Measurements from ENCODE around the gene ATG2A.

Gene ATG2A

DNA sequence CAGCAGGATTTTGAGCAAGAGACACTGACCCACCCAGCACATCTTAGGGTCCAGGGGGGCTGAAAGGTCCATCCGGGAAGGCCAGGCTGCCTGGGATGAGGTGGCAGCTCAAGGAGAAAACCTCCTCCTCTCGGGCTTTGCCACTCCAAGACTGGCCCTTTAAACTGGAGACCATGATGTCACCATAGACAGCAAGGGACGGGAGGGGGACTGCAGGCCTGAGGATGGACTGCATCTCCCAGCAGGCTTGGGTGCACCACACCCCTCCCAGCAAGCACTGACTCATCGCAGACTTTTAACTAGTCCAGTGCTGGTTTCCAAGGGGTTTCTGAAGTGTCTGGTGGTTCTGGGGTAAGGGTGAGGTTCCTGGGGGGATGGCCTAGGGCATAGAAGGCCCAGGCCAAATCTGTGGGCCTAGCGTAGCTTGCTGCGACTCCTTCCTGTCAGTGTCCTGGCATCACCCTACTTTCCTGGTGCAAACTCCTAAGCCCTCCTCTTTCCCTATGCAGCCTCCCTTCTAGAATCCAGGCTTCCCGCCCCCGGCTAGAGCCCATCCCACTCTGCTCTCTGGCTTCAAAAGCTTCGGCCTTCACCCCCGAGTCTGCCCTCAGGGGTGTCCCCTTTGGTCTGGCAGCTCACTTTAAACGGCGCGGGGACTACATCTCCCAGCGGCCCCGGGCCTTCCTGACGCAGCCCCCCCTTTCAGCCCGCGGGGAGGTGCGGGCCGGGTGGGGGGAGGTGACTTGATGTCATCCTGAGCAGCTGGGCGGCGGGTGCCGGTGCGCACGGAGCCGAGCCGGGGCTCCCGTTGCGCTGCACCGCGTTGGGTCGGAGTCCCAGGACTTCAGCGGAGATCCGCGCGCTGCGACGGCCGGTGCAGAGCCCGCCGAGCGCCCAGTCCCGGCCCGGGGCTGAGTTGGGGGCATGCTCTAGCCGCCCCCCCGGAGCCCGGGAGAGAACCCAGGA lies 7.2 kb upstream of the ATG2A start, which contains the start of gene PPP2R5B:
PPP2R5B (plus strand) TSS at position 746 of the 966 bp plus-strand sequence. CDS start 1,046 bp downstream, outside the sequence.
- peak; percentile 95 for DNase-seq

DNA sequence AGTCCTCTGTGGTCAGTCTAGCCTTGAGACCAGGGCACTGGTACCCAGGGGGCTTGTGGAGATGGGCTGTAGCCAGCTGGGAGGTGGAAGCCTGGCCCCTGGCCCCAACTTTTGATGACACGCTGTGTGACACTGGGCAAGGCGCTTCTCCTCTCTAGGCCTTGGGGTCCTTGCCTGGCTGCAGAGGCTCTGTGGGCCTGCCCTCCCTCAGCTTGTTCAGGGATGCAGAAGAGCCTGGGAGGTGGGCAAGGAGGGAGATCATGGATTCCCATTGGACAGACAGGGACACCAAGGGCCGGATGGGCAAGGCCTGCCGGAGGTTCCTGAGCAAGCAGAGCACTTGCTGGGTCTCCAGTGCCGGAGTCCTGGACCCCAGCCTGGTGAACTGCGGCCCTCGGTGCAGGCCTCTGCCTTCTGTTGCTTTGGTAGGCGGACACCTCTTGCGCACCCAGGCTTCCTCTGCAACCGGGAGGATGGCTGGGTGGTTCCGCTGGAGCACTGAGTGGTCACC lies 6.2 kb upstream of the ATG2A start:
- no peak for DNase-seq

DNA sequence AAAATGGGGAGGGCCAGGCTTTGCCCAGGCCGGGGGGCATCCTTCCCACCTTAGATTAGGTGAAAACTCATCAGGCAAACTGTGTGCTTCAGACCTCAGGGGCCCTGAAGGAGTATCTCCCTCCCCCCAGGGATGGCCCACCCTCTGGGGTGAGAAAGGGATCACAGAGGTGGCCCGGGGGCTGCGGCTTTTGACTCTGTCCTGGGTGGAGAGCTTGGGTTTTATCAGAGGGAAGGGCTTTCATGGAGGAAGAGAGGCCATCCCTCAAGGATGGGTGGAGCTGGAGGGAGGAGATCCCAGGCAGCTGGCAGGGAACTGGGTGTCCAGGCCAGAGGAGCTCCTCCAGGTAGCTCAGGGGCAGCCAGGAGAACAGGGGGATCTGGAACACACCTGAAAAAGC lies 4.4 kb upstream of the ATG2A start:
- no peak for DNase-seq

DNA sequence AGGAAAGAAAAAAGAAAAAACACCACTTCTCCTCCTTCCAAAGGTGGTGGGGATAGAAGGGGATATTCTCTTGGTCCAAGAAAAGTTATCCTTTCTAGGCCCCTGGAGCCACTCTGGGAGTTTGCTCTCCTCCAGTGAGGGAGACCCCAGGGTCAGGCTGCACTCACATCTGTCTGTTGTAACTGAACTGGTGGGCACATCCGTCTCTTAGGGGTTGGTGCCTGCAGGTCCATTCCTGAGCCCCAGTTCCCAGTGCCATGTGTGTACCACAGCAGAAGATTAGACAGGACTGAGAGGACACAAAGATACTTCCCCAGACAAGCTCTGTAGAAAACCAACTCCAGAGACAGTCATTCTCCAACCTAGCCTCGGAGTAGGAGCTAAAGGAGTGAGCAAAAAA lies 3.1 kb upstream of the ATG2A start:
- no peak for DNase-seq

DNA sequence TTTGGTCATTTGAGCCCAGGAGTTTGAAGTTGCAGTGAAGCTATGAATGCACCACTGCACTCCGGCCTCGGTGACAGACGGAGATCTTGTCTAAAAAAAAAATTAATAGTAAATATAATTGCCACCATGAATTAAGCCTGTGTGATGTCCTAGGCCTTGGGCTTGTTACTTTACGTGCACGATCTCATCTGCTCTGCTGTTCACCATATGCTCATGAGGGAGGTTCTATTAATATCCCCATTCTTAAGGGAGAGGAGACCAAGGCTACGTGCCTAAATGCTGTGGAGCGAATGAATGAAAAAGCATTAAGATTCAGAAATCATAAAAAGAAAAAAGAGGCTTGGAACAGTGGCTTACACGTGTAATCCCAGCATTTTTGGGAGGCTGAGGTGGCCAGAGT lies 2.6 kb upstream of the ATG2A start:
- no peak for DNase-seq

DNA sequence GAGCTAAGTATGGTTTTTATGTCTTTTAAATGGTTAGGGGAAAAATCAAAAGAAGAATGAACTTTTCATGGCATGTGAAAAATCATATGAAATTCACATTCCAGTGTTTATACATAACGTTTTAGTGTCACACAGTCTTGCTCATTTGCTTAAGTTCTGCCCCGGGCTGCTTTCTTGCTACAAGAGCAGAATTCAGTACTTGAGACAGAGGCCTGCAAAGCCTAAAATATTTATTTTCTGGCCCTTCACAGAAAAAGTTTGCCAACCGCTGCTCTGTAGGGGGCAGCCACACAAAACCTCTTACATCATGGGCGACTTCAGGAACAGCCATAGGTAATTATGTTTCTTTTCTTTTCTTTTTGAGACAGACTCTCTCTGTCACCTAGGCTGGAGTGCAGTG lies 1.0 kb upstream of the ATG2A start:
- no peak for DNase-seq

DNA sequence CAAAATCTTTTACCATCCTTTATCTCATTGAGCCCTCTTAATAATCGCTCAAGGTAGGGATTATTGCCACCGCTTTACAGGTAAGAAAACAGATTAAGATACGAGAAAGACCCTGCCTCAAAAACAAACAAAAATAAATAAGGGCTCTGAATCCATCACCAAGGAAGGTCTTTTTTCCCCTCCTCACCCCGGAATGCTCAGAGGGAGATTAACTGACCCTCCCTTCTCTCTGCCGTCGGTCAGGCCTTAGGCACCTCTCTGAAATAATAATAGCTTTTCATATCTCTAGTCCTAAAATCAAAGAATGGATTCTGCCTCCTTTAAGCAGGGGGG lies 620 bp upstream of the ATG2A start:
- DNase-seq: no peak

DNA sequence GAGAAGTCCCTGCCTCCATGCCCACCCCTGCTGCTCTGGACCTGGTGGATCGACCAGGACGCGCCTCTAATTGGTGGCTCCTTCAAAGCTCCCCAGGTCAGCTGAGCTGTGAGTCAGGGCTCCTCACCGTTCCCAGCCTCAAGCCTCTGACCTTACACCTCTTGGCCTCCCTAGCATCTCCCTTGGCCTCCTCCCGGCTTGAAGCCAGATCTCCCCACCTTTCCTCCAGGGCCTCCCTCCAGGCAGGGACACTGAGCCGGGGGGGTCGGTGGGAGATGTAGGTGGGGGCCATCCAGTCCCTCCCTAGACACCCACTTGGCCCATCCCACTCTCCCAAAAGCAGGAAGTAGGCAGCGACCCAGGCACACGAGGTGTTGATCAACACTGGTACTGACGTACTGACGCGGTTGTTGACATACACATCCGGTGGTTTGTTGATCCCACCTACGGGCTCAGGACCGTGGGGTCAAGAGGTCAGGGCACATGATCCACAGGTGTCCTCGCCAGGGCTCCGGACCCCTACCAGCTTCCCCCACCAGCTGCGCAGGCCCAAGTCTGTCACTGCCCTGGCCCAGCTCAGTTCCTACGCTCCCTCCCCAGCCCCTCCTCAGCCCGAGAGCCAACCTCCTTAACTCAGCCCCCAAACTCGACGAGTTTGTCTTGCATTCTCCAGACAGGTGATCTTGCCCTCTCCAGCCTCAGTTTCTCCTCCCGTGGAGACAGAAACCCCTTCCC lies 802 bp downstream of the ATG2A start:
- DNase-seq: peak; percentile 76

DNA sequence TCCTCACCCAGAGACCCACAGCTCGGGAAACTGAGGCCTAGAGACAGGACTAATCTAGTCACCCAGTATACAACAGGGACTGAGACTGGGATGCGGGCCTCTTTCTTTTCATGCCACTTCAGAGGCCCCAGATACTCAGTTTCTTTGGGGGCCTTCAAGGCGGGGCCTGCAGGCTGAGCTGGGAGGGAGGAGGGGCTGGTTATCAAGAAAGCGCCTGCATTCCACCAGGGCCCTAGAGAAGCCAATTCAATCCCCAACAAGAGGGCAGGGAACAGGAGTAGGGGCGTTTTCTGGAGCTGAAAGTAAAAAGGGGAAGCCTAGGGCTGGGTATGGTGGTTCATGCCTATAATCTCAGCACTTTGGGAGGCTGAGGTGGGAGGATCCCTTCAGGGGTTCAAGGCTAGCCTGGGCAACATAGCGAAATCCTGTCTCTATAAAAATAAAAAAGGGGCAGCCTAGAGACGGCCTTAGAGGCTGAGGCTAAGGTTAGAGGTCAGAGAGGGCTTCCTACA lies 1.6 kb downstream of the ATG2A start:
- DNase-seq: peak; percentile 9

DNA sequence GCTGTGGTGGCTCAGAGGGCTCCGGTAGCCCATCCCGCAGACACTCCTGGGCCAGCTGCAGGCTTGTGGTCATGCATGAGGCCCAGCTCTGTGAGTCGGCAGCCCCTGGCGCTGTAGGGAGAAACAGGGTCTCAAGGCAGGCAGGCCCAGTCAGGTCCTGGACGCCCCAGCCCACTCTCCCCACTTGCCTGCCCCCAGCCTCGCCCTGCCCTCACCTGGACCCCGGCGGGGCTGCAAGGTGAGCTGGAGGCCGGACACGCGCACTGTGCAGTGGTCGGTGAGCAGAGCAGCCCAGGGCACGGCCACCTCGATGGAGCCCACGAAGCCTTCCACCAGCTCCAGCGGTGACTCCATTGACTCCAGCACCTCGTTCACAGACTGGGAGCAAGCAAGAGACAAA lies 2.9 kb downstream of the ATG2A start:
- no peak for DNase-seq

DNA sequence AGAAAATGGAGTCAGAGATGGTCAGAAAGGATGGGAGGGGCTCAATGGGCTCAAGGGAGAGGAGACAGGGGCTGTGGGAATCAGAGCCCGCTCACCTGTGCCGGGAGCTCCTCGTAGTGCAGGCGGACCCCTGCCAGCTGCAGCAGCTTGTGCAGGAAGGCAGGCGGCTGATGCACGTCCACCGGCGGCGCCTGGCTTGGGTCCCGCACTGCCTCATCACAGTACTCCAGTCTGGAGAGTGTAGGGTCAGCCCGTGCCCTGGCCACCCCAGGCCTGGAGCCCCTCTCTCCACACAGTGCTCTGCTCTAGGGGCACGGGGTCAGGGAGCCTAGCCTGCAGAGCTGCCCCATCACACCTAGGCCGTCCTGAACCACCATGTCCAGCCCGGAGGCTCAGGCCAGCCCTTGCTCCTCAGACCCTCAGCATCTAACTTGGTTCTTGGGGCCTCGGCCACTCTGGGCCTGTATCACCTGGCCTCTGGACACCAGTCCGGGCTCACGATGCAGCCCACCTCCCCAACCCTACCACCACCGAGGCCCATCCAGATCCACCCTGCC lies 3.8 kb downstream of the ATG2A start:
- no peak for DNase-seq

DNA sequence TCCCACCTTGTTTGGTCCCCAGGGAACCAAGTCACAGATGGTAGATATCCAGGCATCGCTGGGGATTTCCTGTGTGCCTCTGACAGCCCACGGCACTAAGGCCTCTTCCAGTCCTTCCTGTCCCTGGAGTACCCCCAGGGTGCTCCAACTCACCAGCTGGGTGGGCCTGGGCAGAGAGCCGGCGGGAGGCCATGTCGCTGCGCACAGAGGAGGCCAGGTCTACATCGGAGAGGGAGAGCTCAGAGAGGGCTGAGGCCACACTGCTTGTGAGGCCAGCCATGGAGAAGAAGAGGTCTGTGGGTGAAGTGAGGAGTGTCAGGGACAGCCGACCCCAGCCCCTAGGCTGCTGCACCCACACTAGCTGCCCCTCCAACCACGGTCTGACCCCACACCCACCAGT lies 5.3 kb downstream of the ATG2A start:
- no peak for DNase-seq

DNA sequence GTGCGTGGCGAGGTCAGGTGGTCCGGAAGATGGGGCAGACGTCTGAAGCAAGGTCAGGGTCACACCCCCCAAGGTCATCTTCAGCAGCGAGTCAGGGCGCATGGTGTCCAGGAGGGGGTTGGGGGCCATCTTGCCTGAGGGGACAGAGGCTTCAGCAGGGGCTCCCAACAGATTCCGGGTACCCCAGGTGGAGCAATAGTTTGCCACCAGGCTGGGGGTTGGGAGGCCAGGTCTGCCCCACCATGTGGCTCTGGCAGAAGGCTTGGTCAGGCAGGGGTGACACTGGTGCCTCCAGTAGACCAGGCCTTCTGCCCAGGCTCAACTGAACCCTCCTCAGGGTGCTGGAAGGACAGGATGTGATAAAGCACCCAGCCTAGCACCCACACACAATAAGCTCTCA lies 5.9 kb downstream of the ATG2A start:
- no peak for DNase-seq

DNA sequence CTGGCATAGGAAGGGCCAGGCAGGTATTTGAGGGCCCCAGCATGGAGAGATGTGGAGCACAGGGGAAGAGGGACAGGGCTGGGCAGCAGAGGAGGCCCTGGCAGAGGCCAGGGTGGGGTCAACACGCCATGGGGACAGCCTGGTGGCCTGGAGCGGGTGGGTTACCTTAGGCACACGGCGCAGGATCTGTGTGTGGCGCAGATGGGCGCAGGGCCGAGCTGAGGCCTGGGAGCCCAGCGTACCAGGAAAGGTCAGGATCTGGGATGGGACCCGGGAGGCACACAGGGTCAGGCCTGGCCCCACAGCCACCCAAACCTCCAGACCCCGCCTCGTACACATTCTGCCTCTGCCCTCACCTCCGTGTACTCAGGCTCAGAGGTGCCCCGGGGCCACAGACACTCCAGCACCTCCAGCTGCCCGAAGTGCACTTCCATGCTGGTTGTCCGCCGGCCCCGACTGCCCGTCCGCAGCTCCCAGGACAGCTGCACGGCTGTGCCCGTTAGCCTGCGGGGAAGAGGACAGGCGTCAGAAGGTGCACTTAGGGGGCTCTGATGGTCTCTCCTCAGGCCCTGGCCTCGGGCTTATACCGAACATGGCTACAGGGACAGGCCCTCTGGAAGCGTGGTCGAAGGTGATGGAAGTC lies 6.4 kb downstream of the ATG2A start:
- no peak for DNase-seq

DNA sequence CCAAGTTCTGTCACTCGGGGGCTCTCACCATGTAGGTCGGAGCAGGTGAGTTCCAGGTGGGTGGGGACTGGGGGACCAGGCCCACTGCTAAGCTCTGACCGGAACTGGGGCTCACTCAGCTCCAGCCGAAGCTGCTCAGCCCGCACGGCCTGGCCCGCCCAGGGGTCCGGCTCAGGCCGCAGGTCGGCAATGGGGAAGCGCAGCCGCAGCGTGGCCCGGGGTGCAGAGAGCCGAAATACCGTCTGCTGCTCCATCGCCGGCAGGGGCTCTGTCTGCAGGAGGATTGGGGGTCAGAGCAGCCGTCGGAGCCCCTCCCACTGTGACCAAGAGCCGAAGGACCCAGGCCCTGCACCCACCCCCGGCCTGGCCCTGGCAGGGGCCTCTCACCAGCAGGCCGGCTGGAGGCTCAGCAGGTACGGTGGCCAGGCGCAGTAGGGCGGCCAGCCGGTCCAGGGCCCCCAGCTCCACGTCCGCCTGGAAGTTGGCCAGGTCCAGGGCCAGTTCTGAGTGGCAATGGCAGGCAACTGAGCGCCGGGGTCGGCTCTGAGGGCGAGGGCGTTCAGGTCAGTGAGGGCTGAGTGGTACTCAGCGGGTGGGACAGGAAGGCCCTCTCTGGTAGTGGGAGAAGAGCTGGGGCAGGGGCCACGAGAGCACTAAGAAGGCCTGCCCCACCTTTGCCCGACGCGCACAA lies 7.2 kb downstream of the ATG2A start:
- DNase-seq: no peak

DNA sequence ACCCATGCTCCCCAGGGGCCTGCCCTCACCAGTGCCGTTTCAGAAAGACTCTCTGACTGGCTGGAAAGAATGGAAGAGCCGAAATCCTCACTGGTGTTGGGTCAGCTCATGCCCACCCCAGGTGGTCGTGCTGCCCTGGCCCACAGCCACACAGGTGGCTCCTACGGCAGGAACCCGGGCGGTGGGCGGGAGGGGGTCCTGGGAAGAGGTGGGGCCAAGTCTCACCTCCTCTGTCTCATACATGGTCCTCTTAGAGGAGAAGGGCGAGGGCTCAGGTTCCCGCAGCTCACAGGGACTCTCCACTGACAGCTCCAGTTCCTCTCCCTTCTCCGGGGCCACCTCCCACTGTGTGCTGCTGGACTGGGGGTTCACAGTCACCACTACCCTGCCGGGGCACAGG lies 8.2 kb downstream of the ATG2A start:
- DNase-seq: no peak

DNA sequence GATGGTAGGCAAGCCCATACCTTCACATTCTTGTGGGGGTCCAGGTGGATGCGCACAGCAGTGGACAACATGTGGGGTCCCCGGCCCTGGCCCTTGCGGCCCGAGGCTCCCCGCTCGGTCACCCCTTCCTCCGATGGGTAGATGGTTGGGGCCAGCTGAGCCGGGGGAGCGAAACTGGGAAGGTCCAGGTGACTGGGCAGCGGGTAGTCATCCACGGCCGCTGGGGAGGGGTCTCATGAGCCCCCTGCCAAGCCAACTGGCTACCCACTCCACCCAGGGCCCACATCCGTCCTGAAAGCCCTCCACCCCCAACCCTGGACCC lies 10.7 kb downstream of the ATG2A start:
- DNase-seq: no peak

DNA sequence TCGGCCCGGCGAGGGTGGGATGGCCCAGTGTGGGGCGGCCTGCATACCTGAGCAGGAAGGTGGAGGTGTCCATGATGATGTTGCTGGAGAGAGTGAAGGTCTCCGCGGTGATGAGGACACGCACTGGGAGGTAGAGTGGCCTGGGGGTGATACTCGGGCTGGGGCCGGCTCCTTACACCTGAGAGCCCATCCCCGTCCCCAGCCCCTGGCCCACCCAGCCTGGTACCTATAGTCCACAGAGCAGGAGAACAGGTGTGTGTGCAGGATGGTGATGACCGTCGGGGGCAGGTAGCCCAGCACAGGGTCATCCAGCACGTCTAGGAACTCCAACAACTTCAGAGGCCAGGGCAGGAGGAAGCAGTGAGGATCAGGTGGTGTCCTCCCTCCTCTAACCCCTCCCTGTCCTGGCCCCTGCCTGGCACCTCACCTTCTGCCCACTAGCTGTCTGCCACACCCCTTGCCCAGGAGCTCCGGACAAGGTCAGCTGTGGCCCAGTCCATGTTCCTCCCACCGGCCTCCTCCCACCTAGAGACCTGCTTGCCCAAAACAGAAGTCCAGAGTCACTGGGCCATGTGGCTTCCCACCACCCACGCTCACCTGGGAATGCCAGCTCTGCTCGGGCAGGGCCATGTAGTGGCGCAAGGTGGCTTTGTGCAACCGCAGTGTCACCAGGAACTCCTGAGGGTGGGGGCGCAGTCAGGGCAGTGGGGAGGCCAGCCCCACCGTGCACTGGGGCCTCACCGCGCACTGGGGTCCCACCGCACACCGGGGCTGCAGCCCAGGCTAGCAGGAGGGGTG lies 11.3 kb downstream of the ATG2A start:
- no peak for DNase-seq

DNA sequence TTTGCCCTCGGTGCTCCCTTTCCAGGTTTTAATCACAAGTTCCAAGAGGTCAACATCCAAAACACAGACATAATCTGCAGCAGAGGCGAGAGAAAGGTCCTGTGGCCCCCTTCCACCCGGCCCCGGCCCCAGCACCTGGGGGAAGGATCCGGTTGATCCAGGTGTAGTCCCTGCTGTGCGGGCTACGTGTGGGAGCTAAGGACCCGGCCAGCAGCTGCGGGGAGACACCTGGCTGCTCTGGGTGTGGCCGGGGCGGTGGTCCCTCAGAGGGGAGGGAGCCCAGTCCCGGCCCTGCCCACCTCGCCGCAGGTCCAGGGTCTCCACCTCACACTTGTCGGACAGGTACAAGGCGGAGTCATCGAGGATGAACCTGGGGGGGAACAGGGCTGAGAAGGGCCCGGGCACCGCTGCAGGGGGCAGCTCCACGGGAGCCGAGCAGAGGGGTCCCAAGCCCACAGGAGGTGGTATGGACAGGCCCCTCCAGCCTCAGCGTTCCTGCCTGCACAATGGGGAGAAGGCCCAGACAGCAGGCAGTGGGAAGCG lies 13.6 kb downstream of the ATG2A start:
- DNase-seq: no peak

DNA sequence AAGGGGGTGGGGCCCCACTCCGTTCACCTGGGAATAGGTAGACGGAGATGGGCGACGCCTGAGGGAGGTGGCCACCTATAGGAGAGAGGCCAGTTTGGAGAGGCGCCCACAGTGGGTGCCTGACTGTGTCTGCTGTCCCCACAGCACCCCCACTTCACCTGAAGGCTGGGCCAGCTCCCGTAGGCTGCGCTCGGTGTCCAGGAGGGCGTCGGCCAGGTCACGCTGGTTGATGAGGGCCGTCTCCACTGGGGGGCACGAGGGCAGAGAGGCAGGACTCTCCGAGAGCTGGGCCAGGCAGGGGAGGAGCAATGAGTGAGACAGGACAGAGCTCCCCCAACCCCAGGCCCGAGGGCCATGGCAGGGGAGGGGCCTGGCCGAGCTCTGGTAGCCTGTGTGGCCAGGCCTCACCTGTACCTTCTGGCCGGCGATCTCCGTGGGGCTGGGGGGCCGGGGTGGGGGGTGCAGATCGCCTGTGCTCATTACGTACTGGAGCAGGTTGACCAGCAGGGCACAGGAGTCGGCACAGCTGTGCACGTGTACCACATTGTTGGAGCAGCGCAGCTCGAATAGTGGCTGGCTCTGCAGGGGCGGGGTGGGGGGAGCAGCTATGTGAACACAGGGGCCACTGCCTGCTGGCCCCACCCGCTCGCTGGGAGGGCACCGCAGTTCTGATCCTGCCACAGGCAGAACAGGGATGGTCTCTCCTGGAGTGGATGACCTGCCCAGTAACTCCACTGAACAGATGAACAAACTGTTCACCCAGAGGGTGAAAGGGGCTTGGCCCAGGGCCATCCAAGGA lies 14.7 kb downstream of the ATG2A start:
- no peak for DNase-seq
